ENCODE results near the gene HOXA11. TPM values are rescaled to one million over a fixed set of nuclear protein-coding genes. Genes with fewer than 3 reads are reported as not detected.

The HOXA11 gene
- total RNA-seq, 1 donor from 2014 or later, result not detected

DNA sequence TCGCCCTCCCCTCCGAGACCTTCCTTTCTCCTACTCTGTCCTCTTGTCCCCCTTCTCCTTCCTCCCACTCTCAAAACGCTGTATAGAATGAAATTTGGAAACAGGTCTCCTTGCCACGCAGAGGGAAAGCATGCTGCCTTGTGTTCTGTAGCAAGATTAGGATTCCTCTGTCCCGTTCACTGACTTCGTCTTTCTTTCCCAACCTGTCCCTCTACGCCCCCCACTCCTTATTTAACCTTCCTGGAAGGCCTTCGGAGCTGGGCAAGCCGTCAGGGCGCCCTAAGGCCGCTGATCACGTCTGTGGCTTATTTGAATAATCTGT lies 21.0 kb downstream of the HOXA11 start:
- intact Hi-C loops (cut with micrococcal nuclease), result no loop called here
- no peak for DNase-seq (ENCODE audit: low spot score)
- Mint-ChIP-seq H3K4me1 (ENCODE audit: low read depth) (peaks cover 13% of the 10 kb centered on the region), H3K27me3 (ENCODE audit: insufficient read depth) (peaks cover 79% of the 10 kb centered on the region), H3K4me3 (no peak overlapping the region), H3K27ac (peak overlapping the region; percentile 61), H3K36me3 (ENCODE audit: low read depth) (peaks cover 2% of the 10 kb centered on the region), H3K9me3 (no peaks in the 10 kb centered on the region)

DNA sequence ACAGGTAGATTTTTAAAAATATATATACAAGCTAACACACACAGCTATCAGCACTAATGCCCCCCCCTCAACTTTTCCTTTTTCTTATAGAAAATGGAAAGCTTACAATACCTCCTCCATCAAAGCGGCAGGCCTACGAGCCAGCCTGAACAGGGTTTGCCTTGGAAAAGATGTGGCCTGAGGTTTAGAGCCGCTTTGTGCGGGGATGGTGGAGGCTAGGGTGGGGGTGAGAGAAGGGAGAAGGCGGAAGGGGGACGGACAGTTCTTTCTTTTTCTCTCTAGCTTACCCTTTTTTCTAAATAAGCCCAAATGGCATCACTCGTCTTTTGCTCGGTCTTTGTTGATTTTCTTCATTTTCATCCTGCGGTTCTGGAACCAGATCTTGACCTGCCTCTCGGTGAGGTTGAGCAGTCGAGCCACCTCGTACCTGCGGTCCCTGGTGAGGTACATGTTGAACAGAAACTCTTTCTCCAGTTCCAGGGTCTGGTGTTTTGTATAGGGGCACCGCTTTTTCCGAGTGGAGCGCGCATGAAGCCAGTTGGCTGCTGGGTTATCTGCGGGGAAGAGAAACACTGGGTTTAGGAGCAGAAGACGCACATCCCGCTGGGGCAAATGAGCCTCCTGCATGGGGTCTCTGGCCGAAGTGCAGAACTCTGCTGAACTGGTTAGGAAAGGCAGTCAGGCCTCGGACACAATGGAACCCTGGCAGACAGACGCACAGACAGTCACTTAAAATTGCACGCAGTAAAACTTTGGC lies 21.6 kb downstream of the HOXA11 start:
- intact Hi-C loops (cut with micrococcal nuclease), result no loop called here
- DNase-seq (ENCODE audit: low spot score), result no peak
- Mint-ChIP-seq H3K36me3 (ENCODE audit: low read depth) (no peaks in the 10 kb centered on the region), H3K27ac (peak overlapping the region; percentile 61), H3K27me3 (ENCODE audit: insufficient read depth) (peaks cover 80% of the 10 kb centered on the region), H3K4me1 (ENCODE audit: low read depth) (peaks cover 13% of the 10 kb centered on the region), H3K4me3 (no peak overlapping the region), H3K9me3 (no peaks in the 10 kb centered on the region)

DNA sequence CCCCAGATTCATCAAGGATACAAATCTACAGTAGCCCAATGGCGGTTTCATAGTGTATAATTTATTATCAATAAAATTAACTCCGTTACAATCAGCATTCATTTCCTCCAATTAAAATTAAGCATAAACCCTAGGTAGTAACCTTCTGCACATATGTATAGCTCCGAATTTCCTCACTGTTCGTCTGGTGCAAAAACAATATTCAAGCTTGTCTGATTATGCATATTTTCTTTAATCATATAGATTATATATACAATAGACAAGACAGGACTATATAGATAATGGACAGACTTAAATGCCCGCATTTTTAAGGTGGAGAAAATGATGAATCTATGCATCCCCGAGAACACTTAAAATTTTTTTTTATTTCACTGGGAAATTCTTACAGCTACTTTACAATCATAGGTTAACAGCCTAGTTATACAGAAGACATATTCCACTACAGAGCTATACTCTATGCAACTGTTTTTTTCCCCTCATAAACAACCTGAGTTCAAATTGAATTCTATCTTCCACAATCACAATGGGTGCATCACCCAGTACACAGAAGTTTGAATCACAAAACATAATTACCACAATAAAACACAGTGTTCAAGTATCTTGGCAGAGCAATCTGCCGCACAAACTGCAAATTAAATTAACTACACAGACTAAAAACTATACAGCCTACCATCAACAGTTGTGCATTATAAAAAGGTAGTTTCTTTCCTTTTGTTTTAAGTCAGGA lies 22.3 kb downstream of the HOXA11 start:
- Mint-ChIP-seq H3K4me3 (no peak overlapping the region), H3K9me3 (no peaks in the 10 kb centered on the region), H3K27ac (no peak overlapping the region), H3K27me3 (ENCODE audit: insufficient read depth) (peaks cover 79% of the 10 kb centered on the region), H3K36me3 (ENCODE audit: low read depth) (no peaks in the 10 kb centered on the region), H3K4me1 (ENCODE audit: low read depth) (peaks cover 13% of the 10 kb centered on the region)
- intact Hi-C loops (cut with micrococcal nuclease), result no loop called here
- DNase-seq (ENCODE audit: low spot score), result no peak

DNA sequence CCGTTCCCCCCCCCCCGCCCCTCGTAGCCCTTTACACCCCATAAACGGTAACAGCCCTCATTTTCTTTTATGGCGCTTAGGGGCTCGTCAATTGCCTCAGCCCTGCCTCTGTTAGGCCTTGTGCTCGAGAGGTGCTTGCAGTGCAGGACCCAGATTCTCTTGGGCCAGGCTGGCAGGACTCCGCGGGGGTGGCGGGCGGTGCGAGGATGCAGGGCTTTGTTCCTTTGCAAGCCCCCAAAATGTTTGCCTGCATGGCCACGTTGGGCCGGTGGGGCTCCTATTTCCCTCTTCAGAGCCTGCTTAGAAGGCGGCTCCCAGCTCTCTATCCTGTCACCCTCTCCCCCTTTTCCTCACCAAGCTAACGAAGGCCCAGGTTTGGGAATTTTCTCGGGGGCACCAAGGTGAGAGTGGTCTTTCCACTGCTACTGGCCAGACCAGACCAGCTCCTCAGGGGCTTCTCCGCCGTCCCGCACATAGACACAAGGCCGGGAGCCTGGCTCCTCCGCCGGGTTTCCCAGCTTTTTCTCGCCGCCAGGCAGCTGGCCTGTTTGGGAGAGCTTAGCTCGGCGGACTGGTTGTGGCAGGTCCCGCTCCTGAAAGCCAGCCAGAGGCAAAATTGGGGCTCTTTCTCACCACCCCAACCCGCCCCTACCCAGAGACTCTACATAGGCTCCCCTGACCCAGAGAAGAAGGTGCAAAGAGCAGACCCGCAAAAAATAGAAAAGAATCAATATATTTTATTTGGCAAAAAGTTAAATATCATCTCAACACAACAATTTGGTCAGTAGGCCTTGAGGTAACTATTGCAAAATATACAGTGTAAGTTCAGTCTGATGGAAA lies 23.1 kb downstream of the HOXA11 start:
- DNase-seq (ENCODE audit: low spot score), result no peak
- H3K4me3 Mint-ChIP-seq, result no peak overlapping the region
- no peak overlapping the region for H3K27ac Mint-ChIP-seq
- H3K9me3 Mint-ChIP-seq, result no peaks in the 10 kb centered on the region
- peaks cover 79% of the 10 kb centered on the region for H3K27me3 Mint-ChIP-seq (ENCODE audit: insufficient read depth)
- H3K4me1 Mint-ChIP-seq (ENCODE audit: low read depth), result peaks cover 13% of the 10 kb centered on the region
- intact Hi-C loops (cut with micrococcal nuclease), result loop anchor here (1.0 to 2.0 kb wide), 10 partner anchors 9 to 1301 kb away; no protein-coding TSS in a partner anchor
- no peaks in the 10 kb centered on the region for H3K36me3 Mint-ChIP-seq (ENCODE audit: low read depth)

DNA sequence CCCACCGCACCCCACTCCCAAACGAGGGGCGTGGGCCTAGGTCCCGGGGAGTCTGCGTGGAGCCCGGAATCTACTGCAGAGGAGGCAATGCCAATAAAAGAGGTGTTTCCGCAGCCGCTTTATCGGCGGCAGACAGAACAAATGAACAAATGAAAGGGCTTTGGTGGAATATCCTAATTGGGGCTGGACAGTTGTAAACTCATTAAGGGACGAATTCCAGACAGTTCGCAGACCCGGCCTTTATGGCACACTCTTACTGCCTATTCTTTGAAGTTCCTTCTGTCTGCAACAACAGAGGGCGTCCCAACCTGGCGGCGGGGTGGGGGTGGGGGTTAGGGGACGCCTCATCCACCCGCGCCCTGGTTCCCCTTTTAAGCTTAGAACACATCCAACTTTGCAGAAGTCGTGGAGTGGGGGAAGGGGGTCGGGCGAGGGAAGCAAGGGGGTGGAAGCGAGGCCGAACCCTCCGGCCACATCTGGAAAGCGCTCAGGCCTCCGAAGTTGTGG lies 23.8 kb downstream of the HOXA11 start:
- no peak for DNase-seq (ENCODE audit: low spot score)
- peaks cover 13% of the 10 kb centered on the region for H3K4me1 Mint-ChIP-seq (ENCODE audit: low read depth)
- no peaks in the 10 kb centered on the region for H3K36me3 Mint-ChIP-seq (ENCODE audit: low read depth)
- no peaks in the 10 kb centered on the region for H3K9me3 Mint-ChIP-seq
- intact Hi-C loops (cut with micrococcal nuclease), result loop anchor here (1.0 to 2.0 kb wide), 10 partner anchors 8 to 1300 kb away; no protein-coding TSS in a partner anchor
- peaks cover 79% of the 10 kb centered on the region for H3K27me3 Mint-ChIP-seq (ENCODE audit: insufficient read depth)
- H3K4me3 Mint-ChIP-seq, result peak overlapping the region; percentile 31
- no peak overlapping the region for H3K27ac Mint-ChIP-seq

DNA sequence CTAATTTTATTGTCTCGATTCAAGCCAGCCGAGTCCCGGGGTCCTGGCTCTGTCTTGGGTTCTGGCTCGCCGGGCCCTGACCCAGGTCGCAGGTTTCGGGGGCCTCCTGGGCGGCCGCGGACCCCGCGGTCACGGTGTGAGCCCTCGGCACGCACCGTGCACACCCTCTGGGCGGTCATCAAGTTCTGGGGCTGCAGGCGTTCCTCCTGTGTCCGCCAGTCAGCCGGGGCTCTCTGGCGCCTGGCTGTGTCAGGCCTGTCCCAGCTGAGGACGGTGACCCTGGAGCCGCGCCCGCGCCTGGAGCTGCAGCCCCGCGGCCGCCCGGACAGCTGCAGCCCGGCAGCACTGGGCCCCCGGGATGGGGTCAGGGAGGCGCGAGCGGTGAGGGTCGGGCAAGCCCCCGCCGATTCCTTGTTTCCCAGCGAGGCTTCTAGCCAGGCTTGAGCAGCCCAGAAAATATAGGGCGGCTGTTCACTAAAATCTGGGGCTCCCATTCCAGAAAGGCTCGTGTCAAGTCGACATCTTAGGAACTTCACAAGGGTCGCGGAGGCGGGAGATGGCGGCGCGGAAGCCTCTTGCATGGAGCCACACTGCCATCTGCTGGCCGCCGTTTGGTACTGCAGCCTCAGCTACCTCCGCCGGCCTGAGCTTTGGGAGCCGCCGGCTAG lies 24.4 kb downstream of the HOXA11 start:
- intact Hi-C loops (cut with micrococcal nuclease), result loop anchor here (1.0 to 2.0 kb wide), 10 partner anchors 7 to 1300 kb away; no protein-coding TSS in a partner anchor
- H3K27me3 Mint-ChIP-seq (ENCODE audit: insufficient read depth), result peaks cover 77% of the 10 kb centered on the region
- DNase-seq (ENCODE audit: low spot score), result peak; percentile 63
- H3K4me3 Mint-ChIP-seq, result peak overlapping the region; percentile 37
- H3K27ac Mint-ChIP-seq, result no peak overlapping the region
- H3K36me3 Mint-ChIP-seq (ENCODE audit: low read depth), result no peaks in the 10 kb centered on the region
- H3K9me3 Mint-ChIP-seq, result no peaks in the 10 kb centered on the region
- H3K4me1 Mint-ChIP-seq (ENCODE audit: low read depth), result peaks cover 11% of the 10 kb centered on the region

DNA sequence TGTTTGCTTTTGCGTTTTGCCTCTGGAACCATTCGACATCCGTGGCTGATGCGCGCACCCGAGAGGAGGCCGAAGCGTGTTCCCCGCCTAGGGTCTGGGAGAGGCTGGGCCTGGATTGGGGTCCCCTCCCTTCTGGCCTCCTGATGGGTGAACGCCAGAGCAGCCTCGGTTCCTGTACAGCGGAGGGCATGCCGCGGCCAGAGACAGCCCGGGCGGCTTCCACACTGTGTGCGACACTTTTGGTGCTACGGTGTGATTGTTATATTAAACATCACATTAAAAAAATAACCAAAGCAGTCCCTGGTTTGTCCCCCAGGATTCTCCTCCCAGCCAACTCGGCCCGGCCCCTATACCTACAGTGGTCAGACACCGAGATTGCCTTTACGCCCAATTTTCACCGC lies 24.9 kb downstream of the HOXA11 start:
- H3K27ac Mint-ChIP-seq, result no peak overlapping the region
- H3K4me3 Mint-ChIP-seq, result peak overlapping the region; percentile 37
- no peaks in the 10 kb centered on the region for H3K36me3 Mint-ChIP-seq (ENCODE audit: low read depth)
- intact Hi-C loops (cut with micrococcal nuclease), result loop anchor here (2.0 kb wide), 3 partner anchors 39 to 1299 kb away; no protein-coding TSS in a partner anchor
- peaks cover 9% of the 10 kb centered on the region for H3K4me1 Mint-ChIP-seq (ENCODE audit: low read depth)
- peaks cover 78% of the 10 kb centered on the region for H3K27me3 Mint-ChIP-seq (ENCODE audit: insufficient read depth)
- no peak for DNase-seq (ENCODE audit: low spot score)
- H3K9me3 Mint-ChIP-seq, result no peaks in the 10 kb centered on the region

- DNase-seq (ENCODE audit: low spot score), result no peak
- H3K27ac Mint-ChIP-seq, result no peak overlapping the region
- H3K4me1 Mint-ChIP-seq (ENCODE audit: low read depth), result peaks cover 15% of the 10 kb centered on the region
- H3K27me3 Mint-ChIP-seq (ENCODE audit: insufficient read depth), result peaks cover 82% of the 10 kb centered on the region
- intact Hi-C loops (cut with micrococcal nuclease), result loop anchor here (2.0 kb wide), 4 partner anchors 25 to 1299 kb away; partner anchors contain the start of gene HOXA11
- peak overlapping the region; percentile 63 for H3K4me3 Mint-ChIP-seq
- no peaks in the 10 kb centered on the region for H3K9me3 Mint-ChIP-seq
- H3K36me3 Mint-ChIP-seq (ENCODE audit: low read depth), result no peaks in the 10 kb centered on the region
Observed at GRCh38 chr7:27159266-27160144, 25.5 kb downstream of the HOXA11 start.

- Mint-ChIP-seq H3K4me3 (no peak overlapping the region), H3K27me3 (ENCODE audit: insufficient read depth) (peaks cover 83% of the 10 kb centered on the region), H3K36me3 (ENCODE audit: low read depth) (no peaks in the 10 kb centered on the region), H3K4me1 (ENCODE audit: low read depth) (peaks cover 17% of the 10 kb centered on the region), H3K27ac (peak overlapping the region; percentile 61), H3K9me3 (no peaks in the 10 kb centered on the region)
- intact Hi-C loops (cut with micrococcal nuclease), result loop anchor here (2.0 kb wide), 1 partner anchor 26 kb away; the partner anchor contains the start of gene HOXA11
- no peak for DNase-seq (ENCODE audit: low spot score)
Observed at GRCh38 chr7:27158436-27159265, 26.4 kb downstream of the HOXA11 start.

GRCh38 chr7:27157702-27158431 lies 27.2 kb downstream of the HOXA11 start:
- DNase-seq (ENCODE audit: low spot score), result no peak
- no peak overlapping the region for H3K4me3 Mint-ChIP-seq
- peaks cover 17% of the 10 kb centered on the region for H3K4me1 Mint-ChIP-seq (ENCODE audit: low read depth)
- H3K36me3 Mint-ChIP-seq (ENCODE audit: low read depth), result no peaks in the 10 kb centered on the region
- H3K9me3 Mint-ChIP-seq, result no peaks in the 10 kb centered on the region
- intact Hi-C loops (cut with micrococcal nuclease), result loop anchor here (2.0 kb wide), 2 partner anchors 15 to 27 kb away; partner anchors contain the start of gene HOXA11
- peak overlapping the region; percentile 73 for H3K27ac Mint-ChIP-seq
- peaks cover 82% of the 10 kb centered on the region for H3K27me3 Mint-ChIP-seq (ENCODE audit: insufficient read depth)

All from activated T-helper 1 cell treated with anti-CD3 and anti-CD28 coated beads, Interleukin-12 subunit alpha, Interleukin-12 subunit beta, Interleukin-2, Interleukin-4 antibody, amounts not matched to agents 30 ng/mL and 10 ng/mL and 1 ng/mL, durations not matched to agents 14 hours and 24 hours and 36 hours (primary cell).